GM12872 (cell line): Measurements from ENCODE around the gene TMEM178A.

Source experiments
- CTCF ChIP-seq: IDR thresholded peaks from 3 replicates; pipeline ENCODE4 v1.5.1; 2011; ENCODE audit warnings: low read depth, mild to moderate bottlenecking, low read length, moderate library complexity; ENCODE audit not compliant: insufficient read depth

The TMEM178A gene

GRCh38 chr2:39679805-39680204, 14.1 kb downstream of the TMEM178A start:
- no peak for TF ChIP-seq CTCF

- TF ChIP-seq CTCF, result no peak
These were observed 16.5 kb downstream of the TMEM178A start for GRCh38 chr2:39682066-39682692.

- no peak for TF ChIP-seq CTCF
These were observed 17.4 kb downstream of the TMEM178A start for GRCh38 chr2:39683022-39683699.

- TF ChIP-seq CTCF, result no peak
These were observed 18.7 kb downstream of the TMEM178A start for GRCh38 chr2:39684464-39684863.

- TF ChIP-seq CTCF, result no peak
These were observed 19.4 kb downstream of the TMEM178A start for GRCh38 chr2:39685126-39685525.

GRCh38 chr2:39686456-39686855, 20.7 kb downstream of the TMEM178A start:
- no peak for TF ChIP-seq CTCF

GRCh38 chr2:39688181-39688580, 22.5 kb downstream of the TMEM178A start:
- no peak for TF ChIP-seq CTCF
